DOHH2 (cell line): Measurements from ENCODE around the gene KRTAP26-1.

ENCODE experiments used
- H3F3A ChIP-seq: fragments of 200-600 bp; sonication (generic), shearing (Covaris generic); 2 replicates; pipeline ENCODE4 v1.6.0; 2016; ENCODE audit warnings: antibody characterized with exemption, mild to moderate bottlenecking; ENCODE audit not compliant: control insufficient read depth, insufficient read depth
- H3K27ac ChIP-seq: fragments of 200-600 bp; sonication (generic); 2 replicates; pipeline ENCODE4 v1.5.1; 2014; ENCODE audit warnings: low read depth, mild to moderate bottlenecking, low read length, moderate library complexity
- H3K27me3 ChIP-seq: fragments of 200-600 bp; sonication (generic); 2 replicates; pipeline ENCODE4 v1.6.1; 2014; ENCODE audit warnings: mild to moderate bottlenecking, low read length, mixed read lengths; ENCODE audit not compliant: control insufficient read depth
- H3K36me3 ChIP-seq: fragments of 200-600 bp; sonication (generic); 2 replicates; pipeline ENCODE4 v1.6.1; 2014; ENCODE audit warnings: mild to moderate bottlenecking, low read length, moderate library complexity, mixed read lengths; ENCODE audit not compliant: control insufficient read depth
- H3K4me1 ChIP-seq: fragments of 200-600 bp; sonication (generic); 2 replicates; pipeline ENCODE4 v1.6.1; 2014; ENCODE audit warnings: mild to moderate bottlenecking, low read length, mixed read lengths; ENCODE audit not compliant: control insufficient read depth
- H3K4me2 ChIP-seq: fragments of 200-600 bp; sonication (generic); 2 replicates; pipeline ENCODE4 v1.6.0; 2014; ENCODE audit warnings: mild to moderate bottlenecking, low read length, moderate library complexity
- H3K4me3 ChIP-seq: fragments of 200-600 bp; sonication (generic); 2 replicates; pipeline ENCODE4 v1.5.1; 2014; ENCODE audit warnings: mild to moderate bottlenecking, low read length, mixed read lengths
- H3K79me2 ChIP-seq: fragments of 200-600 bp; sonication (generic); 2 replicates; pipeline ENCODE4 v1.6.1; 2014; ENCODE audit warnings: mild to moderate bottlenecking, low read length, mixed read lengths; ENCODE audit not compliant: control insufficient read depth
- H3K9me2 ChIP-seq: fragments of 200-600 bp; sonication (generic); replicated peaks from 2 replicates; pipeline ENCODE4 v1.6.1; 2014; ENCODE audit warnings: mild to moderate bottlenecking, low read length, mixed read lengths; ENCODE audit not compliant: control insufficient read depth
- H3K9me3 ChIP-seq: fragments of 200-600 bp; sonication (generic); 2 replicates; pipeline ENCODE4 v1.6.1; 2014; ENCODE audit warnings: antibody characterized with exemption, low read length, mixed read lengths; ENCODE audit not compliant: control insufficient read depth, insufficient read depth
- H4K20me1 ChIP-seq: fragments of 200-600 bp; sonication (generic); 2 replicates; pipeline ENCODE4 v1.6.0; 2014; ENCODE audit warnings: low read depth, mild to moderate bottlenecking, antibody characterized with exemption, low read length, moderate library complexity; ENCODE audit not compliant: control insufficient read depth, insufficient read depth
- CTCF ChIP-seq: fragments of 200-600 bp; sonication (generic); IDR thresholded peaks from one replicate; pipeline ENCODE4 v1.5.1; 2014; ENCODE audit warnings: antibody characterized with exemption, mild to moderate bottlenecking, low read depth, low read length; ENCODE audit not compliant: poor library complexity, severe bottlenecking
- EZH2phosphoT487 ChIP-seq: fragments of 200-600 bp; sonication (generic); IDR thresholded peaks from 2 replicates; pipeline ENCODE4 v1.6.1; 2017; ENCODE audit warnings: borderline replicate concordance, mild to moderate bottlenecking, antibody characterized with exemption, low read length, moderate library complexity, mixed read lengths

KRTAP26-1 gene

GRCh38 chr21:30337772-30338171 is 17.7 kb upstream of the KRTAP26-1 start:
- TF ChIP-seq EZH2phosphoT487 (no peak), CTCF (no peak)
- H3K79me2 ChIP-seq = no peaks in the 10 kb centered on the region
- no peaks in the 10 kb centered on the region for H4K20me1 ChIP-seq
- H3K4me2 ChIP-seq = no peak overlapping the region
- no peaks in the 10 kb centered on the region for H3K27me3 ChIP-seq
- no peaks in the 10 kb centered on the region for H3K36me3 ChIP-seq
- H3K9me2 ChIP-seq = no peaks in the 10 kb centered on the region
- no peak overlapping the region for H3K4me3 ChIP-seq
- no peak overlapping the region for H3K27ac ChIP-seq
- no peaks in the 10 kb centered on the region; the same call in 1 of the 2 replicates for H3K9me3 ChIP-seq
- H3F3A ChIP-seq = no peaks in the 10 kb centered on the region
- H3K4me1 ChIP-seq = no peaks in the 10 kb centered on the region

GRCh38 chr21:30337276-30337744 is 17.2 kb upstream of the KRTAP26-1 start, which contains the start of gene KRTAP27-1:
Gene KRTAP27-1, minus strand, starts transcription at chr21:30337694. Its CDS starts 26 bp downstream, at chr21:30337668.
- Histone ChIP-seq H4K20me1 (no peaks in the 10 kb centered on the region), H3K36me3 (no peaks in the 10 kb centered on the region), H3K79me2 (no peaks in the 10 kb centered on the region), H3K27ac (no peak within 1 kb of the TSS), H3K4me3 (no peak within 1 kb of the TSS), H3K9me3 (no peaks in the 10 kb centered on the region; the same call in 1 of the 2 replicates), H3F3A (no peaks in the 10 kb centered on the region), H3K4me1 (no peaks in the 10 kb centered on the region), H3K27me3 (no peaks in the 10 kb centered on the region), H3K4me2 (no peak within 1 kb of the TSS), H3K9me2 (no peaks in the 10 kb centered on the region)
- no peak for TF ChIP-seq CTCF
- TF ChIP-seq EZH2phosphoT487 = no peak

GRCh38 chr21:30336596-30336995 is 16.5 kb upstream of the KRTAP26-1 start:
- Histone ChIP-seq H3K9me2 (no peaks in the 10 kb centered on the region), H3K9me3 (no peaks in the 10 kb centered on the region; the same call in 1 of the 2 replicates), H3K79me2 (no peaks in the 10 kb centered on the region)

More at GRCh38 chr21:30336596-30336995, 16.5 kb upstream of the KRTAP26-1 start:
- no peaks in the 10 kb centered on the region for H4K20me1 ChIP-seq
- no peak overlapping the region for H3K4me2 ChIP-seq
- no peaks in the 10 kb centered on the region for H3K36me3 ChIP-seq
- H3K27ac ChIP-seq = no peak overlapping the region
- no peaks in the 10 kb centered on the region for H3K4me1 ChIP-seq
- no peak overlapping the region for H3K4me3 ChIP-seq
- H3F3A ChIP-seq = no peaks in the 10 kb centered on the region
- TF ChIP-seq CTCF = no peak
- TF ChIP-seq EZH2phosphoT487 = no peak
- H3K27me3 ChIP-seq = no peaks in the 10 kb centered on the region
